ENCODE data around the gene SNX32. TPM values are rescaled to one million over a fixed set of nuclear protein-coding genes. Genes with fewer than 3 reads are reported as not detected.

Gene SNX32
- total RNA-seq, 2 experiments from 2014 or later, result 2.0 to 2.7 TPM

- POLR2A ChIA-PET, result interaction anchor here (0.8 to 5.0 kb wide), 19 partner anchors 10 to 258 kb away, joined by 3 to 95 read pairs (median 4); partner anchors contain the start of genes BANF1, CCDC85B, FIBP and RELA
- CTCF ChIA-PET, result interaction anchor here (0.6 to 10.5 kb wide), 40 partner anchors 8 to 422 kb away, joined by 3 to 277 read pairs (median 6); partner anchors contain the start of genes AP5B1, BANF1, CCDC85B and CTSW
- Mint-ChIP-seq H3K4me3 (peak within 1 kb of the TSS; percentile 98), H3K27me3 (no peaks in the 10 kb centered on the region), H3K4me1 (ENCODE audit: low read depth) (peaks cover 33% of the 10 kb centered on the region), H3K36me3 (peaks cover 50% of the 10 kb centered on the region), H3K27ac (peak within 1 kb of the TSS; percentile 99), H3K9me3 (no peaks in the 10 kb centered on the region)
- DNase-seq, result peak; percentile 97
- intact Hi-C loops (cut with micrococcal nuclease), result loop anchor here (1.0 kb wide), 2 partner anchors 40 to 101 kb away; partner anchors contain the start of genes FOSL1 and SART1
Observed at GRCh38 chr11:65860278-65861164, 26.8 kb downstream of the SNX32 start, which contains the start of gene MUS81. Gene MUS81, plus strand, starts transcription at chr11:65860433. Its CDS starts 321 bp downstream, at chr11:65860754.

GRCh38 chr11:65861165-65861505 is 27.4 kb downstream of the SNX32 start:
- DNase-seq, result no peak
- H3K27me3 Mint-ChIP-seq, result no peaks in the 10 kb centered on the region
- peaks cover 27% of the 10 kb centered on the region for H3K4me1 Mint-ChIP-seq (ENCODE audit: low read depth)
- H3K36me3 Mint-ChIP-seq, result peaks cover 44% of the 10 kb centered on the region
- intact Hi-C loops (cut with micrococcal nuclease), result no loop called here
- H3K9me3 Mint-ChIP-seq, result no peaks in the 10 kb centered on the region
- POLR2A ChIA-PET, result interaction anchor here (0.8 to 5.0 kb wide), 9 partner anchors 9 to 198 kb away, joined by 3 to 95 read pairs (median 3); partner anchors contain the start of genes BANF1, CCDC85B, FIBP and RELA
- CTCF ChIA-PET, result interaction anchor here (0.6 to 10.5 kb wide), 10 partner anchors 8 to 422 kb away, joined by 3 to 277 read pairs (median 16); partner anchors contain the start of genes CCDC85B, CTSW, FIBP and KAT5
- H3K27ac Mint-ChIP-seq, result peak overlapping the region; percentile 99
- H3K4me3 Mint-ChIP-seq, result peak overlapping the region; percentile 98

- peak overlapping the region; percentile 98 for H3K4me3 Mint-ChIP-seq
- no peaks in the 10 kb centered on the region for H3K9me3 Mint-ChIP-seq
- H3K36me3 Mint-ChIP-seq, result peaks cover 40% of the 10 kb centered on the region
- peak overlapping the region; percentile 99 for H3K27ac Mint-ChIP-seq
- no peak for DNase-seq
- no peaks in the 10 kb centered on the region for H3K27me3 Mint-ChIP-seq
- ChIA-PET CTCF (interaction anchor here (1.0 to 10.5 kb wide), 7 partner anchors 8 to 183 kb away, joined by 5 to 277 read pairs (median 11); partner anchors contain the start of genes CCDC85B, CTSW and FIBP), POLR2A (interaction anchor here (0.8 to 5.0 kb wide), 8 partner anchors 9 to 199 kb away, joined by 3 to 95 read pairs (median 6); partner anchors contain the start of genes BANF1, CCDC85B, FIBP and RELA)
- H3K4me1 Mint-ChIP-seq (ENCODE audit: low read depth), result peaks cover 22% of the 10 kb centered on the region
- intact Hi-C loops (cut with micrococcal nuclease), result no loop called here
Observed at GRCh38 chr11:65861533-65862183, 27.9 kb downstream of the SNX32 start.

GRCh38 chr11:65862191-65862735 is 28.5 kb downstream of the SNX32 start:
- Mint-ChIP-seq H3K27ac (no peak overlapping the region), H3K4me1 (ENCODE audit: low read depth) (peaks cover 19% of the 10 kb centered on the region), H3K9me3 (no peaks in the 10 kb centered on the region), H3K4me3 (peak overlapping the region; percentile 20), H3K27me3 (no peaks in the 10 kb centered on the region), H3K36me3 (peaks cover 41% of the 10 kb centered on the region)
- no peak for DNase-seq
- intact Hi-C loops (cut with micrococcal nuclease), result no loop called here
- CTCF ChIA-PET, result interaction anchor here (3.6 to 10.5 kb wide), 2 partner anchors 11 to 25 kb away, joined by 26 to 277 read pairs; partner anchors contain the start of genes CCDC85B and FIBP
- POLR2A ChIA-PET, result no interaction called here

- no peak overlapping the region for H3K27ac Mint-ChIP-seq
- peaks cover 43% of the 10 kb centered on the region for H3K36me3 Mint-ChIP-seq
- peaks cover 19% of the 10 kb centered on the region for H3K4me1 Mint-ChIP-seq (ENCODE audit: low read depth)
- no peaks in the 10 kb centered on the region for H3K27me3 Mint-ChIP-seq
- H3K4me3 Mint-ChIP-seq, result peak overlapping the region; percentile 5
- H3K9me3 Mint-ChIP-seq, result no peaks in the 10 kb centered on the region
- DNase-seq, result no peak
- CTCF ChIA-PET, result interaction anchor here (10.5 kb wide), 1 partner anchor 24 kb away, joined by 277 read pairs; the partner anchor contains the start of genes CCDC85B and FIBP
- POLR2A ChIA-PET, result interaction anchor here (1.0 kb wide), 1 partner anchor 13 kb away, joined by 3 read pairs; no protein-coding TSS in a partner anchor
- intact Hi-C loops (cut with micrococcal nuclease), result no loop called here
Observed at GRCh38 chr11:65862941-65863888, 29.5 kb downstream of the SNX32 start.

- Mint-ChIP-seq H3K27me3 (no peaks in the 10 kb centered on the region), H3K4me3 (no peak overlapping the region), H3K27ac (no peak overlapping the region), H3K36me3 (peaks cover 43% of the 10 kb centered on the region), H3K4me1 (ENCODE audit: low read depth) (peaks cover 19% of the 10 kb centered on the region), H3K9me3 (no peaks in the 10 kb centered on the region)
- DNase-seq, result no peak
- intact Hi-C loops (cut with micrococcal nuclease), result no loop called here
- ChIA-PET CTCF (interaction anchor here (10.5 kb wide), 1 partner anchor 24 kb away, joined by 277 read pairs; the partner anchor contains the start of genes CCDC85B and FIBP), POLR2A (interaction anchor here (1.0 kb wide), 1 partner anchor 14 kb away, joined by 3 read pairs; no protein-coding TSS in a partner anchor)
Observed at GRCh38 chr11:65863889-65864705, 30.3 kb downstream of the SNX32 start.

- peaks cover 43% of the 10 kb centered on the region for H3K36me3 Mint-ChIP-seq
- H3K4me1 Mint-ChIP-seq (ENCODE audit: low read depth), result peaks cover 18% of the 10 kb centered on the region
- no peak overlapping the region for H3K27ac Mint-ChIP-seq
- no peak for DNase-seq
- H3K4me3 Mint-ChIP-seq, result no peak overlapping the region
- no peaks in the 10 kb centered on the region for H3K9me3 Mint-ChIP-seq
- no peaks in the 10 kb centered on the region for H3K27me3 Mint-ChIP-seq
- ChIA-PET POLR2A (no interaction called here), CTCF (interaction anchor here (10.5 kb wide), 1 partner anchor 23 kb away, joined by 277 read pairs; the partner anchor contains the start of genes CCDC85B and FIBP)
- intact Hi-C loops (cut with micrococcal nuclease), result no loop called here
Observed at GRCh38 chr11:65864706-65865471, 31.1 kb downstream of the SNX32 start.

GRCh38 chr11:65865550-65866172 is 31.9 kb downstream of the SNX32 start:
- H3K27me3 Mint-ChIP-seq, result no peaks in the 10 kb centered on the region
- H3K36me3 Mint-ChIP-seq, result peaks cover 42% of the 10 kb centered on the region
- no peak overlapping the region for H3K4me3 Mint-ChIP-seq
- ChIA-PET CTCF (interaction anchor here (10.5 kb wide), 1 partner anchor 22 kb away, joined by 277 read pairs; the partner anchor contains the start of genes CCDC85B and FIBP), POLR2A (interaction anchor here (1.0 to 1.2 kb wide), 3 partner anchors 13 to 145 kb away, joined by 3 read pairs; partner anchors contain the start of gene RNASEH2C)
- peaks cover 19% of the 10 kb centered on the region for H3K4me1 Mint-ChIP-seq (ENCODE audit: low read depth)
- intact Hi-C loops (cut with micrococcal nuclease), result no loop called here
- DNase-seq, result no peak
- H3K9me3 Mint-ChIP-seq, result no peaks in the 10 kb centered on the region
- peak overlapping the region; percentile 38 for H3K27ac Mint-ChIP-seq

Measured in activated CD4-positive, alpha-beta memory T cell treated with anti-CD3 and anti-CD28 coated beads for 36 hours (primary cell).